Progenitor cell of endocrine pancreas (in vitro differentiated cells): ENCODE data around the gene DPP4. TPM values are rescaled to one million over a fixed set of nuclear protein-coding genes. Genes with fewer than 3 reads are reported as not detected.

Experiments used
- DNase-seq: peaks from one replicate; pipeline ENCODE4 v3.0.0; 2021; ENCODE audit warnings: low spot score; ENCODE audit not compliant: unreplicated experiment
- H3K27ac Mint-ChIP-seq: 2 replicates; pipeline ENCODE4 v1.8.0; 2021; ENCODE audit warnings: mild to moderate bottlenecking, moderate library complexity, mixed read lengths
- H3K27me3 Mint-ChIP-seq: 2 replicates; pipeline ENCODE4 v1.8.0; 2021; ENCODE audit warnings: mixed read lengths
- H3K36me3 Mint-ChIP-seq: 2 replicates; pipeline ENCODE4 v1.8.0; 2022; ENCODE audit warnings: mixed read lengths; ENCODE audit not compliant: insufficient read depth
- H3K4me1 Mint-ChIP-seq: 2 replicates; pipeline ENCODE4 v1.8.0; 2021; ENCODE audit warnings: low read depth, mixed read lengths
- H3K4me3 Mint-ChIP-seq: 2 replicates; pipeline ENCODE4 v1.8.0; 2021; ENCODE audit warnings: low read depth, mild to moderate bottlenecking, moderate library complexity, mixed read lengths
- H3K9me3 Mint-ChIP-seq: 2 replicates; pipeline ENCODE4 v1.8.0; 2021; ENCODE audit warnings: low read depth, mixed read lengths
- total RNA-seq: library from RNA; stranded (reverse); gene quantifications from 2 replicates; pipeline ENCODE4 v1.2.1, GENCODE V29; 2021
- TF ChIP-seq, protein P1 (sequence below): fragments of 200-600 bp; sonication (generic); IDR thresholded peaks from one replicate; pipeline ENCODE4 v1.5.0; 2021; ENCODE audit warnings: antibody characterized with exemption, mild to moderate bottlenecking; ENCODE audit not compliant: unreplicated experiment

DPP4 gene
- total RNA-seq, 1 donor from 2014 or later, result 3.2 TPM

DNA sequence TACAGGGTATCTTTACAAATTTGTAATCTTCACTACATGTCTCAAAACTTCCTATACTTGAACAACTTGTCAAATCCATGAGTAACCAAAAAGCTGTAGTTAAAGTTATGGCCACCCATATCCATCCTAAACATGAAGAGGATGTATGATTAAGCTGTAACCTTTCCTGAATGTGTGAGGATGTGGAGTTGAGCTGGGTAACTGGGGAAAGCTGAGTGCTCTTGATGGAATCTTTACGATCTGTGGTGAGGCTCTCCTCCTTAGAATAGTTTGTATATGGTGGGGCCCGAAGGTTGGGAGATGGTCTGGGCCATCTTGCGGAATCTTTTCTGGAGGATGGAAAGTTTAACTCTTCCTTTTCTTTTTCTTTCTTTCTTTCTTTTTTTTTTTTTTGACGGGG, 29.4 kb downstream of the DPP4 start:
- DNase-seq, result no peak
- TF ChIP-seq, protein P1, sequence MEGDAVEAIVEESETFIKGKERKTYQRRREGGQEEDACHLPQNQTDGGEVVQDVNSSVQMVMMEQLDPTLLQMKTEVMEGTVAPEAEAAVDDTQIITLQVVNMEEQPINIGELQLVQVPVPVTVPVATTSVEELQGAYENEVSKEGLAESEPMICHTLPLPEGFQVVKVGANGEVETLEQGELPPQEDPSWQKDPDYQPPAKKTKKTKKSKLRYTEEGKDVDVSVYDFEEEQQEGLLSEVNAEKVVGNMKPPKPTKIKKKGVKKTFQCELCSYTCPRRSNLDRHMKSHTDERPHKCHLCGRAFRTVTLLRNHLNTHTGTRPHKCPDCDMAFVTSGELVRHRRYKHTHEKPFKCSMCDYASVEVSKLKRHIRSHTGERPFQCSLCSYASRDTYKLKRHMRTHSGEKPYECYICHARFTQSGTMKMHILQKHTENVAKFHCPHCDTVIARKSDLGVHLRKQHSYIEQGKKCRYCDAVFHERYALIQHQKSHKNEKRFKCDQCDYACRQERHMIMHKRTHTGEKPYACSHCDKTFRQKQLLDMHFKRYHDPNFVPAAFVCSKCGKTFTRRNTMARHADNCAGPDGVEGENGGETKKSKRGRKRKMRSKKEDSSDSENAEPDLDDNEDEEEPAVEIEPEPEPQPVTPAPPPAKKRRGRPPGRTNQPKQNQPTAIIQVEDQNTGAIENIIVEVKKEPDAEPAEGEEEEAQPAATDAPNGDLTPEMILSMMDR, result no peak
- H3K4me3 Mint-ChIP-seq, result no peak overlapping the region
- H3K27ac Mint-ChIP-seq, result no peak overlapping the region
- H3K27me3 Mint-ChIP-seq, result peaks cover 12% of the 10 kb centered on the region
- H3K4me1 Mint-ChIP-seq, result no peaks in the 10 kb centered on the region
- H3K9me3 Mint-ChIP-seq, result no peaks in the 10 kb centered on the region
- H3K36me3 Mint-ChIP-seq, result no peaks in the 10 kb centered on the region

DNA sequence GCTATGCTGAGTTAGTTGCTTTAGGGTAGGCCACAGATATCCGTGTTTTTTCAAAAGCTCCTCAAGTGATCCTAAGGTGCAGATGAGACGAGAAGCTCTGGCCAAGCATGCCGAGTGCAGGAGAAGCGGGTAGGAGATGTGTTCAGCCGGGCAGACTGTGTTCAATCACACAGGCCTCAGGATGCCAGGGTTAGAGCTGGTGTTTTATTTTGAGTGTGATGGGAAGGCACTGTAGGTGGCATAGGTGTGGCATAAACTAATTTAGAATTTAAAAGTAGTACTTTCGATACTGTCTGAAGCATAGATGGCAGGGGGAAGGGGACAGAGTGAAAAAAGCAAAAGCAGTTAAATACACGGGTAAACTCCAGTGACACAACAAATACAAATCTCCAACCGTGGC, 30.9 kb downstream of the DPP4 start:
- Mint-ChIP-seq H3K9me3 (no peaks in the 10 kb centered on the region), H3K4me3 (no peak overlapping the region), H3K36me3 (no peaks in the 10 kb centered on the region), H3K27me3 (peaks cover 6% of the 10 kb centered on the region), H3K4me1 (no peaks in the 10 kb centered on the region), H3K27ac (no peak overlapping the region)
- TF ChIP-seq, protein P1, result no peak
- DNase-seq, result no peak

DNA sequence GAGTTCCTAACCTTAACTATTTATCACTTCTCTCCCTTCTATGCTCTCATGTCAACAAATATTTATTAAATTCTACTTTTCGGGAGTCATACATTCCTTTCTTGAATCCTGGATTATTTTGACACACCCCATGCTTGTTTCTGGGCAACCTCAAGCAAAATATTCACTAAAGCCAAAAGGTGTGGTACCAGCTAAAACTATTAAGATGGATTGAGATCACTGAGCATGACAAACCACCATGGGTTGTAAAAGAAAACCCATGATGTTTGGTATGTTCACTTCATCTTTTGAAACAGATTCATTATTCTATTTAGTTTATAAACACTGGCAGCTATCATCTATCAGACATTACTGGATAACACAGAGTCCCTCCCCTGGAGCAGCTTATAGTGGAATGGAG, 32.5 kb downstream of the DPP4 start:
- Mint-ChIP-seq H3K4me1 (no peaks in the 10 kb centered on the region), H3K4me3 (no peak overlapping the region), H3K36me3 (no peaks in the 10 kb centered on the region), H3K9me3 (no peaks in the 10 kb centered on the region), H3K27ac (no peak overlapping the region), H3K27me3 (peaks cover 6% of the 10 kb centered on the region)
- DNase-seq, result no peak
- TF ChIP-seq, protein P1, result no peak

DNA sequence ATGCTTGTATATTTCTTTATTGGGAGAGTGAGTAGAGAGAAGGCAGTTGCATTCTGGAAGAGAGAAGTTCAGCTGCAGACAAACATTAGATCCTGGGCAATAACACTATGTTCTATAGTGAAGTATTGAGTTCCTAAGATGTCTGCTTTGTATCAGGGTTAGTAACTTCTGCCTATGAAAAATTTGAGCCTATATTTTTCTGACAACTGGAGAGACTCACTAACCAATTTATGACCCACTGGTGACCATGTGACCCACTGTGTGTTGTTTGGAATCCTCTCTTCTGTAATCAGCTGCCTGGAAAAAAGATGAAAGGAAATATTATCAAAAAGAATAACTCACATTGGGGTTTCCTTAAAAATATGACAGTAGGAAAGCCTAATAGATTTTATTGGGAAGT, 35.3 kb downstream of the DPP4 start:
- no peaks in the 10 kb centered on the region for H3K4me1 Mint-ChIP-seq
- H3K4me3 Mint-ChIP-seq, result no peak overlapping the region
- no peaks in the 10 kb centered on the region for H3K36me3 Mint-ChIP-seq
- TF ChIP-seq, protein P1, result no peak
- no peak overlapping the region for H3K27ac Mint-ChIP-seq
- H3K9me3 Mint-ChIP-seq, result no peaks in the 10 kb centered on the region
- DNase-seq, result no peak
- H3K27me3 Mint-ChIP-seq, result peaks cover 6% of the 10 kb centered on the region

DNA sequence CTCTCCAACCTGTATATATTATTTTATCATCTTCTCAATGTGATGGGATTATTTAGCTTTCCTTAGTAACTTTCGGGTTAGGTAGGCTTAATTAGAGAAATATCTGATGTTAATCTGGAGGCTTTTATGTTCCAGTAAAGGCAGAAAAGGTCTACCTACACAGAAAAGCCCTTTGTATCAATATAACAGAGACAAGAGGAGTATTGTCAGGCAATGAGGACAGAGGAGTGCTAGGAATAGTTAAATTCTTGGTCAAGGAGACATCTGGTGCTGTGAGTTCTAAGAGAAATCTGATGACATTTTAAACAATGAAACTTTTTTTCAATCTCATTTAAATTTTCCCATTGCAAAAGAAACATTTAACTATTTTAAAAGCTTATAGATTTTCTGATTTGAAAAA, 36.1 kb downstream of the DPP4 start:
- H3K36me3 Mint-ChIP-seq, result no peaks in the 10 kb centered on the region
- no peaks in the 10 kb centered on the region for H3K9me3 Mint-ChIP-seq
- H3K4me1 Mint-ChIP-seq, result no peaks in the 10 kb centered on the region
- DNase-seq, result no peak
- H3K27me3 Mint-ChIP-seq, result peaks cover 8% of the 10 kb centered on the region
- H3K4me3 Mint-ChIP-seq, result no peak overlapping the region
- TF ChIP-seq, protein P1, result no peak
- no peak overlapping the region for H3K27ac Mint-ChIP-seq
